Type B pancreatic cell (in vitro differentiated cells): ENCODE measurements around the gene ADCYAP1. TPM values are rescaled to one million over a fixed set of nuclear protein-coding genes. Genes with fewer than 3 reads are reported as not detected.
"Not testable (repeated sequence)": the region's sequence is repeated elsewhere in the genome, so short reads cannot be mapped to it uniquely, and the experiment has no call there.

Experiments
- DNase-seq: peaks from one replicate; pipeline ENCODE4 v3.0.0; 2021; ENCODE audit warnings: mixed read lengths; ENCODE audit not compliant: unreplicated experiment; ENCODE audit errors: extremely low spot score
- H3K27ac Mint-ChIP-seq: 2 replicates; pipeline ENCODE4 v1.8.0; 2021; ENCODE audit warnings: mild to moderate bottlenecking, mixed read lengths
- H3K27me3 Mint-ChIP-seq: 2 replicates; pipeline ENCODE4 v1.8.0; 2021; ENCODE audit warnings: mixed read lengths
- H3K36me3 Mint-ChIP-seq: 2 replicates; pipeline ENCODE4 v1.8.0; 2021; ENCODE audit warnings: mixed read lengths
- H3K4me1 Mint-ChIP-seq: one replicate; pipeline ENCODE4 v1.8.0; 2021; ENCODE audit warnings: mixed read lengths; ENCODE audit not compliant: unreplicated experiment
- H3K4me3 Mint-ChIP-seq: 2 replicates; pipeline ENCODE4 v1.8.0; 2021; ENCODE audit warnings: mild to moderate bottlenecking, mixed read lengths
- H3K9me3 Mint-ChIP-seq: 2 replicates; pipeline ENCODE4 v1.8.0; 2021; ENCODE audit warnings: mixed read lengths
- long read RNA-seq: library from polyadenylated mRNA; unstranded; transcript quantifications from one replicate; pipeline ENCODE4 v2.0.0, GENCODE V29; 2020
- total RNA-seq: library from RNA; stranded (reverse); gene quantifications from 2 replicates; pipeline ENCODE4 v1.2.1, GENCODE V29; 2021; ENCODE audit warnings: low replicate concordance
- TF ChIP-seq, protein P1 (sequence below): fragments of 200-600 bp; sonication (generic); conservative IDR thresholded peaks from 2 replicates; pipeline ENCODE4 v1.5.0; 2021; ENCODE audit warnings: antibody characterized with exemption, mild to moderate bottlenecking

The ADCYAP1 gene
- total RNA-seq: 0.34 and 1.2 TPM in 2 replicates
- long read RNA-seq: 0 reads

- H3K4me3 Mint-ChIP-seq: peak within 1 kb of the TSS; percentile 76
- no peaks in the 10 kb centered on the region for H3K9me3 Mint-ChIP-seq
- TF ChIP-seq, protein P1, sequence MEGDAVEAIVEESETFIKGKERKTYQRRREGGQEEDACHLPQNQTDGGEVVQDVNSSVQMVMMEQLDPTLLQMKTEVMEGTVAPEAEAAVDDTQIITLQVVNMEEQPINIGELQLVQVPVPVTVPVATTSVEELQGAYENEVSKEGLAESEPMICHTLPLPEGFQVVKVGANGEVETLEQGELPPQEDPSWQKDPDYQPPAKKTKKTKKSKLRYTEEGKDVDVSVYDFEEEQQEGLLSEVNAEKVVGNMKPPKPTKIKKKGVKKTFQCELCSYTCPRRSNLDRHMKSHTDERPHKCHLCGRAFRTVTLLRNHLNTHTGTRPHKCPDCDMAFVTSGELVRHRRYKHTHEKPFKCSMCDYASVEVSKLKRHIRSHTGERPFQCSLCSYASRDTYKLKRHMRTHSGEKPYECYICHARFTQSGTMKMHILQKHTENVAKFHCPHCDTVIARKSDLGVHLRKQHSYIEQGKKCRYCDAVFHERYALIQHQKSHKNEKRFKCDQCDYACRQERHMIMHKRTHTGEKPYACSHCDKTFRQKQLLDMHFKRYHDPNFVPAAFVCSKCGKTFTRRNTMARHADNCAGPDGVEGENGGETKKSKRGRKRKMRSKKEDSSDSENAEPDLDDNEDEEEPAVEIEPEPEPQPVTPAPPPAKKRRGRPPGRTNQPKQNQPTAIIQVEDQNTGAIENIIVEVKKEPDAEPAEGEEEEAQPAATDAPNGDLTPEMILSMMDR: no peak
- H3K27ac Mint-ChIP-seq: no peak within 1 kb of the TSS
- peaks cover 5% of the 10 kb centered on the region for H3K4me1 Mint-ChIP-seq
- DNase-seq: no peak
- H3K36me3 Mint-ChIP-seq: no peaks in the 10 kb centered on the region
- peaks cover 93% of the 10 kb centered on the region for H3K27me3 Mint-ChIP-seq
Observed at GRCh38 chr18:904218-905090, at the start of gene ADCYAP1. TSS of gene ADCYAP1 (plus strand) at chr18:904871. CDS start at chr18:905387, 516 bp downstream.

GRCh38 chr18:857986-858385 lies 46.7 kb upstream of the ADCYAP1 start:
- TF ChIP-seq, protein P1: no peak
- H3K4me3 Mint-ChIP-seq: no peak overlapping the region
- H3K9me3 Mint-ChIP-seq: no peaks in the 10 kb centered on the region
- H3K27me3 Mint-ChIP-seq: peaks cover 24% of the 10 kb centered on the region
- no peak overlapping the region for H3K27ac Mint-ChIP-seq
- H3K36me3 Mint-ChIP-seq: no peaks in the 10 kb centered on the region
- DNase-seq: no peak
- H3K4me1 Mint-ChIP-seq: no peaks in the 10 kb centered on the region

- DNase-seq: peak; percentile 78
- Mint-ChIP-seq H3K4me3 (no peak overlapping the region), H3K27me3 (peaks cover 57% of the 10 kb centered on the region), H3K27ac (no peak overlapping the region), H3K36me3 (no peaks in the 10 kb centered on the region), H3K4me1 (peaks cover 3% of the 10 kb centered on the region), H3K9me3 (no peaks in the 10 kb centered on the region)
- TF ChIP-seq, protein P1: peak; percentile 98
Observed at GRCh38 chr18:864872-865273, 39.8 kb upstream of the ADCYAP1 start.

GRCh38 chr18:867257-867656 lies 37.4 kb upstream of the ADCYAP1 start:
- H3K4me1 Mint-ChIP-seq: peaks cover 3% of the 10 kb centered on the region

DNA sequence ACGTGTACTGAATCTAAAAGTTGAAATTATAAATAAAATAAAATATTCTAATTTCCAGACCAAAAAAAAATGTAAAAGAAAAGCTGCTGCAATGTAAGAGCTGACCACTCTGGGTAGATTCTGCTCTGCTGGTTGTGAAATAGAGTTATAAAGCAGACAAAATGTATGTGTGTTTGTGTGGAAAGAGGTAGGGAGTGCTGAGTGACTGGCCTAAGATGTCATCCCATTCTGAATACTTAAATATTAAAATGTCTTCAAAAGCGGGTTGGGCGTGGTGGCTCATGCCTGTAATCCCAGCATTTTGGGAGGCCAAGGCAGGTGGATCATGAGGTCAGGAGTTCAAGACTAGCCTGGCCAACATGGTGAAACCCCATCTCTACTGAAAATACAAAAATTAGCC lies 31.2 kb upstream of the ADCYAP1 start:
- H3K36me3 Mint-ChIP-seq, DNase-seq, H3K4me3 Mint-ChIP-seq, H3K9me3 Mint-ChIP-seq, H3K27ac Mint-ChIP-seq, H3K4me1 Mint-ChIP-seq: not testable (repeated sequence)
- peaks cover 20% of the 10 kb centered on the region for H3K27me3 Mint-ChIP-seq

More at GRCh38 chr18:867257-867656, 37.4 kb upstream of the ADCYAP1 start:
- Mint-ChIP-seq H3K4me3 (no peak overlapping the region), H3K36me3 (no peaks in the 10 kb centered on the region), H3K27me3 (peaks cover 49% of the 10 kb centered on the region), H3K27ac (no peak overlapping the region), H3K9me3 (no peaks in the 10 kb centered on the region)
- TF ChIP-seq, protein P1: no peak
- DNase-seq: no peak

DNA sequence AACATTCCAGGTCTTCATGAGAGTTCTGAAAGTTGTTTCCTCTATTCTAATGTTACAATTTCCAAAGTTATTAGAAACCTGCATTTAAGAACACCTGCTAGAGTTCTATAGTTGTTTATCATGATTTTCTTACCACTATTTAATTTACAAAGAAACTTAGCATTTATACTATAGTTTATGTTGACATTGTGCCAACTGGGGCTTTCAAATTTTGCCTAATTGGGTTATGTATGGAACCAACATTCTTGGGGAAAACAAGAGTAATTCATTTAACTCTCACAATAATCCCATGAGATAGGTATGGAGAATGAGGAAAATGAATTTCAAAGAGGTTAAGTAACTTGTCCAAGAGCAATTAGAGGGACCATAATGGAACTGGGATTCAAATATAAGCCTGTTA lies 28.8 kb upstream of the ADCYAP1 start:
- H3K9me3 Mint-ChIP-seq: no peaks in the 10 kb centered on the region

More for the DNA sequence above, 28.8 kb upstream of the ADCYAP1 start:
- Mint-ChIP-seq H3K27ac (no peak overlapping the region), H3K36me3 (no peaks in the 10 kb centered on the region), H3K4me3 (no peak overlapping the region), H3K27me3 (peaks cover 26% of the 10 kb centered on the region), H3K4me1 (no peaks in the 10 kb centered on the region)
- DNase-seq: no peak
- TF ChIP-seq, protein P1: no peak
